ENCODE data around the gene BIRC5.

- no peak for TF ChIP-seq TAF1 (IDR thresholded peaks at IDR 0.05; ENCODE audit: low read depth, low read length)
- TF ChIP-seq POLR2A (IDR thresholded peaks at IDR 0.05; ENCODE audit: low read depth, low read length), result no peak
Observed at GRCh38 chr17:78251773-78252103, 37.7 kb downstream of the BIRC5 start.
